ENCODE measurements around the gene CCNYL1.

- TF ChIP-seq, protein P1, sequence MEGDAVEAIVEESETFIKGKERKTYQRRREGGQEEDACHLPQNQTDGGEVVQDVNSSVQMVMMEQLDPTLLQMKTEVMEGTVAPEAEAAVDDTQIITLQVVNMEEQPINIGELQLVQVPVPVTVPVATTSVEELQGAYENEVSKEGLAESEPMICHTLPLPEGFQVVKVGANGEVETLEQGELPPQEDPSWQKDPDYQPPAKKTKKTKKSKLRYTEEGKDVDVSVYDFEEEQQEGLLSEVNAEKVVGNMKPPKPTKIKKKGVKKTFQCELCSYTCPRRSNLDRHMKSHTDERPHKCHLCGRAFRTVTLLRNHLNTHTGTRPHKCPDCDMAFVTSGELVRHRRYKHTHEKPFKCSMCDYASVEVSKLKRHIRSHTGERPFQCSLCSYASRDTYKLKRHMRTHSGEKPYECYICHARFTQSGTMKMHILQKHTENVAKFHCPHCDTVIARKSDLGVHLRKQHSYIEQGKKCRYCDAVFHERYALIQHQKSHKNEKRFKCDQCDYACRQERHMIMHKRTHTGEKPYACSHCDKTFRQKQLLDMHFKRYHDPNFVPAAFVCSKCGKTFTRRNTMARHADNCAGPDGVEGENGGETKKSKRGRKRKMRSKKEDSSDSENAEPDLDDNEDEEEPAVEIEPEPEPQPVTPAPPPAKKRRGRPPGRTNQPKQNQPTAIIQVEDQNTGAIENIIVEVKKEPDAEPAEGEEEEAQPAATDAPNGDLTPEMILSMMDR (IDR thresholded peaks at IDR 0.05) = no peak
- no peak for TF ChIP-seq POLR2A (IDR thresholded peaks at IDR 0.05)
These were observed 4.2 kb upstream of the CCNYL1 start for GRCh38 chr2:207706936-207707860.

All from vagina (tissue), 2 donors.